ENCODE data around the gene PNPLA2. TPM values are rescaled to one million over a fixed set of nuclear protein-coding genes. Genes with fewer than 3 reads are reported as not detected.

The PNPLA2 gene
- total and polyA plus RNA-seq, 10 of the 15 experiments (the other 5 are each of a cell fraction or from before 2014, with no cell fraction given): 0.19 to 34.0 (median 8.1) TPM

- no peak for FAIRE-seq
- no peak for ATAC-seq
- no TSS peak for BruUV-seq (replicated peaks)
- Histone ChIP-seq H2AFZ (ENCODE audit: control insufficient read depth, low read depth, low read length) (no peak overlapping the region), H3K27ac (ENCODE audit: control insufficient read depth, insufficient read depth) (no peak overlapping the region), H3K9ac (ENCODE audit: control insufficient read depth, insufficient read depth, low read length) (no peak overlapping the region), H3K4me1 (ENCODE audit: control insufficient read depth, insufficient read depth, low read length) (no peaks in the 10 kb centered on the region), H3K4me3 (no peak overlapping the region), H4K20me1 (ENCODE audit: control insufficient read depth, insufficient read depth) (no peaks in the 10 kb centered on the region), H3K79me2 (ENCODE audit: control insufficient read depth, insufficient read depth, low read length) (no peaks in the 10 kb centered on the region), H3K4me2 (ENCODE audit: control insufficient read depth, insufficient read depth) (no peak overlapping the region), H3K9me3 (replicated peaks; ENCODE audit: control insufficient read depth, insufficient read depth, low read length) (no peaks in the 10 kb centered on the region), H3K36me3 (ENCODE audit: control insufficient read depth in 2 of 2, insufficient read depth in 2 of 2, low read length in 1 of 2) (no peaks in the 10 kb centered on the region; a peak in 1 of 4 replicates), H3K27me3 (replicated peaks in 1 of 2; ENCODE audit: control insufficient read depth in 2 of 2, insufficient read depth in 2 of 2, low read length in 1 of 2) (no peaks in the 10 kb centered on the region)
- DNase-seq (ENCODE audit: low read depth, low spot score): no peak
- in situ Hi-C loops (cut with MboI): no loop called here
- POLR2A ChIA-PET: no interaction called here
- TF ChIP-seq CBX5 (IDR thresholded peaks at IDR 0.05; ENCODE audit: low read depth) (no peak), EZH2 (IDR thresholded peaks at IDR 0.05; ENCODE audit: borderline replicate concordance, control insufficient read depth, low read depth, low read length) (no peak), RBBP5 (conservative IDR thresholded peaks at IDR 0.05) (no peak), RB1 (IDR thresholded peaks at IDR 0.05; ENCODE audit: borderline replicate concordance) (no peak), ZNF217 (IDR thresholded peaks at IDR 0.05) (no peak), STAT3 (IDR thresholded peaks at IDR 0.05; ENCODE audit: low read depth, low read length) (no peak), IRF4 (IDR thresholded peaks at IDR 0.05; ENCODE audit: low read depth, low read length) (no peak), GABPA (IDR thresholded peaks at IDR 0.05; ENCODE audit: low read depth) (no peak), IRF3 (IDR thresholded peaks at IDR 0.05) (no peak), ATF3 (IDR thresholded peaks at IDR 0.05; ENCODE audit: borderline replicate concordance, extremely low read depth, low read depth, low read length) (no peak), KDM1A (IDR thresholded peaks at IDR 0.05; ENCODE audit: borderline replicate concordance) (no peak)
- CTCF ChIA-PET: no interaction called here
- 84% methylated on average over 17 of the region's 17 CpGs for WGBS (ENCODE audit: insufficient coverage, insufficient replicate concordance, low lambda C conversion rate, missing lambda C conversion rate)
- intact Hi-C loops (cut with micrococcal nuclease; ENCODE audit: unreplicated experiment): no loop called here
- RAD21 ChIA-PET (ENCODE audit: unreplicated experiment): no interaction called here
- SMC1A ChIA-PET (ENCODE audit: uncharacterized antibody, unreplicated experiment): no interaction called here
These were observed 49.7 kb downstream of the PNPLA2 start for GRCh38 chr11:868394-868793.

All from GM12878 (cell line).